SK-N-SH treated with all-trans-retinoic acid at 6 μM for 48 hours (cell line): ENCODE results near the gene AASS.

Experiments used
- ATAC-seq: fragments of 200-7000 bp; cut with Tn5 transposase; 3 replicates; pipeline ENCODE4 v1.9.1; 2020; ENCODE audit warnings: mild to moderate bottlenecking, moderate library complexity
- ARNTL ChIP-seq: fragments of 450-650 bp; formaldehyde crosslinking; IDR thresholded peaks from 2 replicates; pipeline ENCODE4 v1.5.0; 2020; ENCODE audit warnings: low read depth, mild to moderate bottlenecking, moderate library complexity, borderline replicate concordance
- CREB5 ChIP-seq: fragments of 250-450 bp; sonication (Bioruptor Pico); IDR thresholded peaks from 2 replicates; pipeline ENCODE4 v1.5.1; 2020; ENCODE audit warnings: low read depth, mild to moderate bottlenecking, moderate library complexity
- CSDC2 ChIP-seq: fragments of 250-450 bp; sonication (Bioruptor Pico); IDR thresholded peaks from 2 replicates; pipeline ENCODE4 v1.5.0; 2020; ENCODE audit warnings: mild to moderate bottlenecking, moderate library complexity
- ESRRG ChIP-seq: fragments of 250-450 bp; sonication (Bioruptor Pico); IDR thresholded peaks from 2 replicates; pipeline ENCODE4 v1.6.1; 2021; ENCODE audit warnings: mild to moderate bottlenecking
- GLIS3 ChIP-seq: fragments of 250-450 bp; sonication (Bioruptor Pico); IDR thresholded peaks from 2 replicates; pipeline ENCODE4 v1.5.0; 2020; ENCODE audit warnings: mild to moderate bottlenecking, moderate library complexity
- ISL1 ChIP-seq: fragments of 250-450 bp; sonication (Bioruptor Pico); IDR thresholded peaks from 2 replicates; pipeline ENCODE4 v2.1.2; 2022; ENCODE audit warnings: mild to moderate bottlenecking, moderate library complexity
- OSR1 ChIP-seq: fragments of 250-450 bp; sonication (Bioruptor Pico); IDR thresholded peaks from 2 replicates; pipeline ENCODE4 v1.8.0; 2022; ENCODE audit warnings: moderate library complexity, mild to moderate bottlenecking, inconsistent platforms
- POU6F1 ChIP-seq: fragments of 250-450 bp; sonication (Bioruptor Pico); IDR thresholded peaks from 2 replicates; pipeline ENCODE4 v1.8.0; 2021; ENCODE audit warnings: low read depth, mild to moderate bottlenecking, moderate library complexity, borderline replicate concordance
- RARB ChIP-seq: fragments of 250-450 bp; sonication (Bioruptor Pico); IDR thresholded peaks from 2 replicates; pipeline ENCODE4 v1.8.0; 2021; ENCODE audit warnings: mild to moderate bottlenecking, moderate library complexity
- SNAI2 ChIP-seq: fragments of 250-450 bp; sonication (Bioruptor Pico); IDR thresholded peaks from 2 replicates; pipeline ENCODE4 v1.5.0; 2020; ENCODE audit warnings: mild to moderate bottlenecking, moderate library complexity
- TCF4 ChIP-seq: fragments of 250-450 bp; sonication (Bioruptor Pico); IDR thresholded peaks from 2 replicates; pipeline ENCODE4 v1.8.0; 2021; ENCODE audit warnings: mild to moderate bottlenecking, moderate library complexity, borderline replicate concordance
- TSHZ2 ChIP-seq: fragments of 250-450 bp; sonication (Bioruptor Pico); IDR thresholded peaks from 2 replicates; pipeline ENCODE4 v1.5.0; 2020; ENCODE audit warnings: mild to moderate bottlenecking, moderate library complexity
- ZC3H10 ChIP-seq: fragments of 250-450 bp; sonication (Bioruptor Pico); IDR thresholded peaks from 2 replicates; pipeline ENCODE4 v1.5.1; 2021; ENCODE audit warnings: mild to moderate bottlenecking, moderate library complexity
- ZFP3 ChIP-seq: fragments of 250-450 bp; sonication (Bioruptor Pico); IDR thresholded peaks from 2 replicates; pipeline ENCODE4 v1.5.0; 2020; ENCODE audit warnings: mild to moderate bottlenecking, moderate library complexity
- ZNF565 ChIP-seq: fragments of 450-650 bp; formaldehyde crosslinking; conservative IDR thresholded peaks from 2 replicates; pipeline ENCODE4 v1.5.0; 2020; ENCODE audit warnings: low read depth, mild to moderate bottlenecking, moderate library complexity
- ZNF8 ChIP-seq: fragments of 450-650 bp; formaldehyde crosslinking; IDR thresholded peaks from 2 replicates; pipeline ENCODE4 v1.5.0; 2020; ENCODE audit warnings: mild to moderate bottlenecking, moderate library complexity
- TF ChIP-seq, protein P1 (sequence below): fragments of 250-450 bp; sonication (Bioruptor Pico); IDR thresholded peaks from 2 replicates; pipeline ENCODE4 v1.5.1; 2021; ENCODE audit warnings: mild to moderate bottlenecking, moderate library complexity

AASS gene

DNA sequence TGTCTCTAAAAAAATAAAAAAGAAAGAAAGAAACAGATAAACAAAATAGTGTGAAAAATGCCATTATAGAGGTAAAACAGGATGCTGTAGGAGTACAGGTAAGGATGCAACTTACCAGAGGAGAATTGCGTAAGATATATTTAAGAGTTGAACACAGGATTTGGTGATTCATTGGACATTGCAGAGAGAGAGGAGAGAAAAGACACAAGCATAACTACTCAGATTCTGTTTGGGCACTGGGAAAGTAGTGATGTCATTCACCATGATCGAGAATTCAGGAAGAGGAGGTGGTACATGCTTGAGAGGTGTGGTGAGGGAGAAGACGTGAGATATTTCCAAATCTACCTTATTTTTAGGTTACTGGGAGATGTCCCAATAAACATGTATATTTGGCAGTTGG lies 97.6 kb downstream of the AASS start:
- TF ChIP-seq CSDC2 (CRISPR knock-in tag) = no peak
- no peak for TF ChIP-seq ZC3H10 (CRISPR knock-in tag)
- TF ChIP-seq ESRRG = no peak
- TF ChIP-seq RARB (CRISPR knock-in tag) = no peak
- TF ChIP-seq ARNTL (CRISPR knock-in tag) = no peak
- no peak for TF ChIP-seq ZNF8 (CRISPR knock-in tag)
- TF ChIP-seq TSHZ2 (CRISPR knock-in tag) = no peak
- ATAC-seq = no peak

GRCh38 chr7:122040147-122040546 lies 103.9 kb downstream of the AASS start:
- ATAC-seq = no peak

DNA sequence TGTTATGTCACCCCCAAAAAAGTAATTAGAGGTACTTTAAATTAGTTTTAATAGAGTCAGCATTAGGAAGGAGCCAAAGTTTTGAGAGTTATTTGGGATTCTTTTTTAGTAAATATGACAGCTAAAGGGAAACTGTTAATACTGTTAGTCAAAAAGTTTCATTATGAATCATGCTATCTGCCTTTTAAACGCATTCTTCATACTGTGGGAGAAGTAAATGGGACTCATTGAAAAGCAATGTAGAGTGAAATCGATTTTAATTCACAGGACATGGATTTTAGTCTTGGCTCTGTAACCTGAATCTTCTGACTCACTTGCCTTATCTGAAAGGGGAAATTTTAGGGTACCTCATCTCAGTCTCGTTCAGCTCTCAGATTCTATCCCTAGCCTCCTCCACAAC lies 105.1 kb downstream of the AASS start:
- ATAC-seq = no peak
- TF ChIP-seq POU6F1 (CRISPR knock-in tag) = no peak
- TF ChIP-seq, protein P1, sequence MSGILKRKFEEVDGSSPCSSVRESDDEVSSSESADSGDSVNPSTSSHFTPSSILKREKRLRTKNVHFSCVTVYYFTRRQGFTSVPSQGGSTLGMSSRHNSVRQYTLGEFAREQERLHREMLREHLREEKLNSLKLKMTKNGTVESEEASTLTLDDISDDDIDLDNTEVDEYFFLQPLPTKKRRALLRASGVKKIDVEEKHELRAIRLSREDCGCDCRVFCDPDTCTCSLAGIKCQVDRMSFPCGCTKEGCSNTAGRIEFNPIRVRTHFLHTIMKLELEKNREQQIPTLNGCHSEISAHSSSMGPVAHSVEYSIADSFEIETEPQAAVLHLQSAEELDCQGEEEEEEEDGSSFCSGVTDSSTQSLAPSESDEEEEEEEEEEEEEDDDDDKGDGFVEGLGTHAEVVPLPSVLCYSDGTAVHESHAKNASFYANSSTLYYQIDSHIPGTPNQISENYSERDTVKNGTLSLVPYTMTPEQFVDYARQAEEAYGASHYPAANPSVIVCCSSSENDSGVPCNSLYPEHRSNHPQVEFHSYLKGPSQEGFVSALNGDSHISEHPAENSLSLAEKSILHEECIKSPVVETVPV (CRISPR knock-in tag) = no peak
- no peak for TF ChIP-seq ZNF565 (CRISPR knock-in tag)
- no peak for TF ChIP-seq ISL1 (CRISPR knock-in tag)
- no peak for TF ChIP-seq CREB5
- TF ChIP-seq SNAI2 (CRISPR knock-in tag) = no peak
- TF ChIP-seq CSDC2 (CRISPR knock-in tag) = no peak
- TF ChIP-seq ZFP3 (CRISPR knock-in tag) = no peak
- TF ChIP-seq TSHZ2 (CRISPR knock-in tag) = no peak
- no peak for TF ChIP-seq GLIS3 (CRISPR knock-in tag)
- no peak for TF ChIP-seq ZNF8 (CRISPR knock-in tag)
- TF ChIP-seq OSR1 (CRISPR knock-in tag) = no peak
- no peak for TF ChIP-seq RARB (CRISPR knock-in tag)
- TF ChIP-seq, all 23 proteins: peak for 0

More at GRCh38 chr7:122040147-122040546, 103.9 kb downstream of the AASS start:
- no peak for TF ChIP-seq POU6F1 (CRISPR knock-in tag)
- TF ChIP-seq ARNTL (CRISPR knock-in tag) = no peak
- TF ChIP-seq TSHZ2 (CRISPR knock-in tag) = no peak
- no peak for TF ChIP-seq SNAI2 (CRISPR knock-in tag)
- no peak for TF ChIP-seq TCF4
- TF ChIP-seq CSDC2 (CRISPR knock-in tag) = no peak
